ENCODE results near the gene CAPN7. TPM values are rescaled to one million over a fixed set of nuclear protein-coding genes. Genes with fewer than 3 reads are reported as not detected.
A peak's percentile ranks its signal among the peaks of the same experiment; 100 is the strongest.

Gene CAPN7
- polyA plus RNA-seq, 3 donors from 2014 or later = 4.1 to 25.7 (median 19.4) TPM

DNA sequence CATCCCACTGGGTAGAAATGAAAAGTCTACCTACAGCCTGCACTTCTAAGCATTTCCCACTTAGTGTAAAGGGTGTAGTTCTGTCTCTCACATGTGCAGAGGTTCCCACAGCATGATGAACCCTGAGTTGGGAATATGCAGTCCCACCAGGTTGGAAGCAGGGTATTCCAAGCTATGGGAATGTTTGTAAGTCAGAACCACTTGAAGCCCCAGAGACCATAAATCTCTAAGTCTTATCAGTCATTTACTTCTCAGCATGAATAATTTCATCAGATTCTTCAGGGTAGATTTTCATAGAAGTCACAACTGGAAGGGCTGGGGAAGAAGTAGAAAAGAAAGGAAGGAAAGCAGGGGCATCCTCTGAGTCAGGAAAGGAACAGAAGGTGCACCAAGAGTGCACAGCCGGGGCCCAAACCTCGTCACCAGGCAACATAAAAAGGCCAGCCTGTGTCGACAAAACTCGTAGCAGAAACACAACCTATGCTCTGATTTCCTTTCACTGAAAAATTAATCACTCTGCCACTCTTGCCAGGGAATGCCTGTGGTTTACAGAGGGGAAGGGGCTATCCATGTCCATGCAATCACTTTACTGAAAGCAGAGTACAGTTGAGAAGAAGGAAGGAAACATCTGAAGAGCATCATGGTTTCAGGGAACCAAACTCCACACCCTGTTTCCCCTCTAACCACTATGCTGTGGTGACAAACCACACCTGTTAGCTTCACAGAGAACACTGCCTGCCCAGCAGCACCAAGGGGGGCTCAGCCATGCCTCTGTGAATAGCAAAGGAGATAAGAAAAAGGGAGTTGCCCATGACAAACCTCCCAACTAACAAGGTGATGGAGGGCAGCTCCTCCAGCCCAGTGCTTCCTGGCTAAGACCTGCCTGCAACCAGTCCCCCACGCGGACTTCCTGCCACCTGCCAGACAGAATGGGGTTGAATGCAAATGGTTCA, 85.8 kb downstream of the CAPN7 start:
- peaks cover 3 to 7% (median 5%) of the 10 kb centered on the region in 3 donors for H3K27me3 Mint-ChIP-seq (ENCODE audit: low read depth in 3 of 3)
- H3K9me3 Mint-ChIP-seq = no peaks in the 10 kb centered on the region
- H3K4me1 Mint-ChIP-seq = peaks cover 99 to 100% of the 10 kb centered on the region in 2 donors
- H3K4me3 Mint-ChIP-seq = peak overlapping the region; percentile 81 to 93 (median 86)
- H3K36me3 Mint-ChIP-seq = peaks cover 4 to 15% (median 8%) of the 10 kb centered on the region in 3 donors
- peak; percentile 85 to 86 (median 86) for DNase-seq
- H3K27ac Mint-ChIP-seq = peak overlapping the region; percentile 92 to 99 (median 95)

DNA sequence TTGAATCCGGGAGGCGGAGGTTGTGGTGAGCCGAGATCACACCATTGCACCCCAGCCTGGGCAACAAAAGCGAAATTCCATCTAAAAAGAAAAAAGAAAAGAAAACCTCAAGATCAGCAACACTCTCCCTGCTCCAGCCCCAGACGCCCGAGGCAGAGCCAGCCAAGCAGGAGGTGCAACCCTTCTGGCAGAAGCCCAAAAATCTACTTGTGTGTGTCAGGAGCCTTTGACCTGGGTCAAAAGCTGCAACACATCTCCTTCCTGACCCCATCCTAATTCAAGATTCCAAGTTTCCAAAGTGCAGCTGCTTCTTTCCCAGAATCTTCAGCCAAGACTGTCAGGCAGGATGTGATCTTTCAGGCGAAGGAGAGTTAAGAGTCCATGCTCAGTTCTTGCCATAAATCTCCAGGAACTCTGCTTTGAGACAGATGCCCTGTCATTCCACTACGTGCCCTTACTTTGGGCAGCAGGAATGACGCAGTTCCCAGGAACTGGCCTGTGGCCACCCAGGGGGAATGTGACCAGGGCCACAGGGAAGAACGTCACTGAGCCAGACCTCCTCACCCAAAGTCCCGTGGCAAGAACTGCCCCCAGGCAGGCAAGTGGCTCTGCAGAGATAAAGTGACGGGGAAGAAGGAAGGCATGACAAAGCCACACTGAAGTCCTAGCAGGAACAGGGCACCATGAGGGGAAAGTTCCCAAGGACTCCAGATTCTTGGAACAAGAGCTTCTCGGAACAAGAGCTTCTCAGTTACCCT, 86.9 kb downstream of the CAPN7 start:
- peaks cover 97 to 100% of the 10 kb centered on the region in 2 donors for H3K4me1 Mint-ChIP-seq
- no peak for DNase-seq

DNA sequence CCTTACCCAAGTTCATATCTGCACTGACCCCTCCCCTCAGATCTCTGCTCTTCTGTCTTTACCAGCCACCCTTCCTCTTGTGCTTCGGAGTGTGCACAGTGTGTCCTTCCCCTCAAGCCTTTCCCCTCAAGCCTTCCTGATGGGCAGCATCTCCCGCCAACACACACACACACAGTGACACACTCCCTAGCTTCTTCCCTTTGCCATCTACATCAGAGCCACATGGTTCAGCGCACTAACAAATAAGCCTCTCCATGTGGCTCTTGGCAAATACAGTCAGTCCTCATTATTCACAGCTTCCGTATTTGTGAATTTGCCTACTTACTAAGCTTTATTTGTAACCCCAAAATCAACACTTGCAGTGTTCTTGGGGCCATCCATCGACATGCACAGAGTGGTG, 88.9 kb downstream of the CAPN7 start:
- peaks cover 97 to 100% of the 10 kb centered on the region in 2 donors for H3K4me1 Mint-ChIP-seq
- H3K27ac Mint-ChIP-seq = peak overlapping the region; percentile 92 to 97 (median 95)
- no peaks in the 10 kb centered on the region for H3K9me3 Mint-ChIP-seq
- H3K36me3 Mint-ChIP-seq = peaks cover 9 to 18% (median 15%) of the 10 kb centered on the region in 3 donors
- no peak for DNase-seq
- peak overlapping the region; percentile 58 to 84 (median 74) for H3K4me3 Mint-ChIP-seq
- peaks cover 3 to 7% (median 5%) of the 10 kb centered on the region in 3 donors for H3K27me3 Mint-ChIP-seq (ENCODE audit: low read depth in 3 of 3)

More for the DNA sequence above, 86.9 kb downstream of the CAPN7 start:
- Mint-ChIP-seq H3K4me3 (peak overlapping the region; percentile 81 to 93 (median 86)), H3K27ac (peak overlapping the region; percentile 92 to 99 (median 95)), H3K27me3 (ENCODE audit: low read depth in 3 of 3) (peaks cover 3 to 7% (median 5%) of the 10 kb centered on the region in 3 donors), H3K36me3 (peaks cover 4 to 12% (median 12%) of the 10 kb centered on the region in 3 donors), H3K9me3 (no peaks in the 10 kb centered on the region)

DNA sequence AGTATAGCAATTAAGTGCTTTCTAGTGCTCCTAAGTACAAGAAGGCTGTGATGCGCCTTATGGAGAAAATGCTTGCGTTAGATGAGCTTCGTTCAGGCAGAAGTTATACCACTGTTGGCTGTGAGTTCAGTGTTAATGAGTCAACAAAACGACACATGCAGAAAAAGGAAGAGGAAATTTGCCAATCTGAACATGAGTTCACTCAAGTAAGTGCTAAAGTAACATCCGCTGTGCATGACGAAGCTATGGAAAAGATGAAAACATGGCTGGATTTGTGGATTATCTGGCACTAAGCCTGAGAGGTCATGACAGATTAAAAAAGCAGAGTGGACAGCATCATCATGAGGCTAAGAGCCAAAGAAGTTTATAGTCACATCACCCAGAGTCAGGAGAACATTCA, 89.5 kb downstream of the CAPN7 start:
- Mint-ChIP-seq H3K9me3 (no peaks in the 10 kb centered on the region), H3K27ac (peak overlapping the region; percentile 92 to 97 (median 95)), H3K4me1 (peaks cover 99 to 100% of the 10 kb centered on the region in 2 donors), H3K36me3 (peaks cover 13 to 22% (median 20%) of the 10 kb centered on the region in 3 donors), H3K27me3 (ENCODE audit: low read depth in 3 of 3) (peaks cover 3 to 7% (median 3%) of the 10 kb centered on the region in 3 donors), H3K4me3 (peak overlapping the region; percentile 58 to 84 (median 74))
- peak; percentile 40 to 46 (median 44) for DNase-seq

DNA sequence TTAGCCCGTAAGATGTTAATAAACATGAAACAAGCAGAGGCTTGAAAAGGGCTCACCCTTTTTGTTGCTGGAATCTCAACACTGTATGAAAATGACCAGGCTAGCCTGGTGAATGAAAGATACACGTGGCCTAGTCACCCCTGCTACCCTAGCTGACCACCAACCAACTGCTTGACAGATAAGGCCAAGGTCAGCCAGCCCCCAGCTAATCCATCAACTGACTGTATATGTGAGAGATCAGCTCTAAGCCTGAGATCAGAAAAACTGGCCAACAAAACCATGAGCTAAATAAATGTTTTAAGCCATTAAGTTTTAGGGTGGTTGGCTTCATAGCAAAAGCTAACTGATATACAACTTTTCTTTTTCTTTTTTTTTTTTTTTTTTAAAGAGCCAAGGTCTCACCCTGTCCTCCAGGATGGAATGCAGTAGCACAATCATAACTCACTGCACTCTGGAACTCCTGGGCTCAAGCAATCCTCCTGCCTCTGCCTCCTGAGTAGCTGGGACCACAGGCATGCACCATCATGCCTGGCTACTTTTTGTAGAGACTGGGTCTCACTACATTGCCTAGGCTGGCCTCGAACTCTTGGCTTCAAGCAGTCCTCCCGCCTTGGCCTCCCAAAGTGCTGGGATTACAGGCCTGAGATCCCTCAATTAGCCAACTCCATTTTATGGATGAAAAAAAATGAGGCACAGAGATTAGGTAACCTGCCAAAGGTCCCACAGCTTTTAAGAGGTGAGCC, 91.7 kb downstream of the CAPN7 start:
- peaks cover 99 to 100% of the 10 kb centered on the region in 2 donors for H3K4me1 Mint-ChIP-seq
- H3K27ac Mint-ChIP-seq = peak overlapping the region; percentile 88 to 97 (median 94)
- no peak for DNase-seq
- H3K4me3 Mint-ChIP-seq = peak overlapping the region; percentile 16 to 75 (median 36)
- no peaks in the 10 kb centered on the region for H3K9me3 Mint-ChIP-seq
- peaks cover 0 to 2% (median 0%) of the 10 kb centered on the region in 3 donors for H3K27me3 Mint-ChIP-seq (ENCODE audit: low read depth in 3 of 3)
- H3K36me3 Mint-ChIP-seq = peaks cover 25 to 41% (median 38%) of the 10 kb centered on the region in 3 donors

DNA sequence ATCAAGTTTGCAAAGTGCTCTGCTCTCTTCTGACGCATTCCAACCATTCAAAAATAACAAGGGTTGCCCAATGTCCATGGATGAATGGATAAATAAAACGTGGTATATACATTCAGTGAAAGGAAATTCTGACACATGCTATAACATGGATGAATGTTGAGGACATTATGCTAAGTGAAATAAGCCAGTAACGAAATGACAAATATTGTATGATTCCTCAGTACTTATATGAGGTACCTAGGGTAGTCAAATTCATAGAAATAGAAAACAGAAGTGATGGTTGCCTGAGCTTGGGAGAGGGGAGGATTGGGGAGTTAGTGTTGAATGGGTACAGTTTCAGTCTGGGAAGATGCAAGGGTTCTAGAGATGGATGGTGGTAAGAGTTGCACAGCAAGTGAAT, 92.5 kb downstream of the CAPN7 start:
- peaks cover 30 to 45% (median 38%) of the 10 kb centered on the region in 3 donors for H3K36me3 Mint-ChIP-seq
- no peaks in the 10 kb centered on the region for H3K9me3 Mint-ChIP-seq
- peaks cover 99 to 100% of the 10 kb centered on the region in 2 donors for H3K4me1 Mint-ChIP-seq
- no peak for DNase-seq
- peak overlapping the region; percentile 72 to 95 (median 86) for H3K27ac Mint-ChIP-seq
- peak overlapping the region; percentile 10 to 75 (median 49) for H3K4me3 Mint-ChIP-seq
- H3K27me3 Mint-ChIP-seq (ENCODE audit: low read depth in 3 of 3) = peaks cover 0 to 2% (median 0%) of the 10 kb centered on the region in 3 donors

DNA sequence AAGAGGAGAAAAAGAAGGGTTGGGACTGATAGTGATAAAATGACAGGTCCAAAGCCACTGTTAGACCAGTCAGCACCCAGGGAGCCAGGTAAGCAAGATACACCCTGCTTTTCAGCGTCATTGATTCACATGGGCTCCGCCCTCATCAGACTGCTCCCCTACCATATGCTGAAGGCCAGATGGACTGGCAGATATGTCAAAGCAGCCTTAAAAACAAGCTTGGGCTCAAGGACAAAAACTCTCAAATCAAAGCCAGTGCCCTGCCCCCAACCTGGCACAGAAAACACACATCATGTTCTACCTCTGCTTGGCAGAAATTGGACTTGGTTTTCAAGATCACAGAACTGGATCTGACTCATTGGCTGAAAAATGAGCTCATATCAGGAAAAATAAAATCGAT, 93.0 kb downstream of the CAPN7 start:
- peak overlapping the region; percentile 10 to 75 (median 49) for H3K4me3 Mint-ChIP-seq
- peaks cover 99 to 100% of the 10 kb centered on the region in 2 donors for H3K4me1 Mint-ChIP-seq
- no peak for DNase-seq
- H3K27me3 Mint-ChIP-seq (ENCODE audit: low read depth in 3 of 3) = peaks cover 0 to 4% (median 0%) of the 10 kb centered on the region in 3 donors
- H3K9me3 Mint-ChIP-seq = no peaks in the 10 kb centered on the region
- peak overlapping the region; percentile 72 to 95 (median 86) for H3K27ac Mint-ChIP-seq
- H3K36me3 Mint-ChIP-seq = peaks cover 30 to 47% (median 40%) of the 10 kb centered on the region in 3 donors

DNA sequence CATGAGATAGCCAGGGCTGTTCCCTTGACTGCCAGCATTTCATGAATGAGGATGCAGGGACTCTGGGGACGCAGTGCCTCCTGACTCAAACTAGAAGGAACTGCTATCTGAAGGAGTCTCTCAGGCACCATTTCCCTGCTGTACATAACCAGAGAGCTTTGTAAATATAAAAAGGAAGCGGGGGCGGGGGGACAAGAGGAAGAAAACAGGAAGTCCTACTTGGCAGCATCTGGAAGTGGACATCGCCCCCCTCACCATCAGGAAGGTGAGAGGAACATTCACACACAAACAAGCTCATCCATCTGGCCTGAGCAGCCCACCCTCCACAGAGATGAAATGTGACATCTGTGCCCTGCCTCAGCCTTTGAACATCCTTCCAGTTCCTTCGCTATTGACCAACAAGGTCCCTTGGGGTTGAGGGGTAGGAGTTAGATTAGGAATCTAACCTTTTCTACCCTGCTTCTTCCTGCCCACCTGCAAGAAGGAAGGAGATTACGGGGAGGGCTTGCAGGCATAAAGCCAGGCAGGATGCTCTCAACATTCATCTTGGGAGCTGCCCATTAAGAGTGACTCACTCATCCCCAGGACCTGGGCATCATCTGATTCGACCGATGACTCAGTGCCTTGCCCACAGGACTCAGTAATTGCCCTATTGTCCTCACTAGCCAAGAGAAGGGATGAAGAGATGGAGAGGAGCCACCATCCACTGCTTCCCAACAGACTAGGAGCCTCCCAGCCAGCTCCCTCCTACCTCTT, 94.5 kb downstream of the CAPN7 start:
- no peak for DNase-seq
- Mint-ChIP-seq H3K27ac (peak overlapping the region; percentile 84 to 99 (median 94)), H3K36me3 (peaks cover 26 to 49% (median 36%) of the 10 kb centered on the region in 3 donors), H3K9me3 (no peaks in the 10 kb centered on the region), H3K4me1 (peaks cover 97 to 100% of the 10 kb centered on the region in 2 donors), H3K4me3 (peak overlapping the region; percentile 95 to 99 (median 99)), H3K27me3 (ENCODE audit: low read depth in 3 of 3) (peaks cover 0 to 6% (median 1%) of the 10 kb centered on the region in 3 donors)

DNA sequence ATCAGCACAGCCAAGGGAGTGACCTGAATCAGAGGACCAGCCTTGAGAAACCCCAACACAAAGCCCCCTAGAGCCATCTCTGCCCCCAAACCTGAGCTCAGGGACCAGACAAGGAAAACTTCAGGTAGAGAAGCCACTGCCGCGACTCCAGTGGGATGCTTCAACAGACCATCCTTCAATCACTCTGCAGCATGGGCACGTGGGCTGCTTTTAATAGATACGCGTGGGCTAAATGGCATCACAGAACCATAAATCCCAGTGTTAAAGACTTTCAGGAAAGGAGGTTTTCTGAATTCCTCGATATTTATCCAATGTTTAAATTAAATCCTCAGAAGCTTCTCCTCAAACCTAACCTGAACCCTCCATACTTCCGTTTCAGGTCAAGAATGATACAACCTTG, 95.7 kb downstream of the CAPN7 start:
- no peak for DNase-seq
- H3K9me3 Mint-ChIP-seq = no peaks in the 10 kb centered on the region
- H3K27ac Mint-ChIP-seq = peak overlapping the region; percentile 92 to 99 (median 97)
- H3K4me3 Mint-ChIP-seq = peak overlapping the region; percentile 95 to 99 (median 99)
- peaks cover 26 to 51% (median 36%) of the 10 kb centered on the region in 3 donors for H3K36me3 Mint-ChIP-seq
- H3K4me1 Mint-ChIP-seq = peaks cover 88 to 91% of the 10 kb centered on the region in 2 donors
- peaks cover 0 to 6% (median 1%) of the 10 kb centered on the region in 3 donors for H3K27me3 Mint-ChIP-seq (ENCODE audit: low read depth in 3 of 3)

Other genes with a start within 250 kb of the CAPN7 start
- 10 to 100 TPM; 11.0 to 20.9 (median 15.7) TPM for gene MRPS25, start 140.9 kb upstream of the CAPN7 start, polyA plus RNA-seq
- gene RBSN, start 107.1 kb upstream of the CAPN7 start, polyA plus RNA-seq = 10 to 100 TPM in 2 of 3 donors, 1 to 10 TPM in 1; 3.6 to 16.3 (median 11.1) TPM
- gene SH3BP5, start 126.3 kb downstream of the CAPN7 start, polyA plus RNA-seq = 100 to 1,000 TPM in 1 of 3 donors, 10 to 100 TPM in 2; 52.1 to 160 (median 67.4) TPM
- 10 to 100 TPM in 2 of 3 donors, 1 to 10 TPM in 1; 2.3 to 20.3 (median 13.1) TPM for gene METTL6, start 221.3 kb downstream of the CAPN7 start, polyA plus RNA-seq
- gene EAF1, start 221.4 kb downstream of the CAPN7 start, polyA plus RNA-seq = 10 to 100 TPM; 14.4 to 24.0 (median 14.6) TPM